ENCODE measurements around the gene GLI1. TPM values are rescaled to one million over a fixed set of nuclear protein-coding genes. Genes with fewer than 3 reads are reported as not detected.

Gene GLI1
- total and polyA plus RNA-seq, 2 of the 13 experiments (the other 11 are each of a cell fraction or from before 2014, with no cell fraction given), result 0.09 to 0.20 TPM

- TF ChIP-seq ZBTB2 (CRISPR knock-in tag; IDR thresholded peaks at IDR 0.05; ENCODE audit: low read depth) (peak; percentile 86), MLX (CRISPR knock-in tag; IDR thresholded peaks at IDR 0.05) (no peak), MYC (CRISPR knock-in tag; IDR thresholded peaks at IDR 0.05; ENCODE audit: borderline replicate concordance) (peak; percentile 82; the same call in 1 of the 2 replicates), KAT2B (IDR thresholded peaks at IDR 0.05; ENCODE audit: borderline replicate concordance, low read depth, low read length) (no peak), RORA (CRISPR knock-in tag; IDR thresholded peaks at IDR 0.05) (no peak), DRAP1 (CRISPR knock-in tag; IDR thresholded peaks at IDR 0.05) (peak; percentile 86), EED (CRISPR knock-in tag; IDR thresholded peaks at IDR 0.05) (peak; percentile 52; the same call in 1 of the 2 replicates), ZNF430 (CRISPR knock-in tag; IDR thresholded peaks at IDR 0.05) (peak; percentile 65; the same call in 1 of the 2 replicates), TBP (CRISPR knock-in tag; IDR thresholded peaks at IDR 0.05) (no peak; the same call in 1 of the 2 replicates), PTBP1 (IDR thresholded peaks at IDR 0.05; ENCODE audit: low read depth, low read length, poor library complexity, severe bottlenecking) (peak; percentile 57), ARID5B (CRISPR knock-in tag; IDR thresholded peaks at IDR 0.05) (no peak), HNRNPK (IDR thresholded peaks at IDR 0.05; ENCODE audit: low read depth, low read length, poor library complexity, severe bottlenecking) (no peak), EEA1 (CRISPR knock-in tag; IDR thresholded peaks at IDR 0.05; ENCODE audit: borderline replicate concordance) (no peak), ZNF280D (CRISPR knock-in tag; IDR thresholded peaks at IDR 0.05) (no peak), CBX1 (IDR thresholded peaks at IDR 0.05; ENCODE audit: low read depth) (no peak), ZNF800 (CRISPR knock-in tag; IDR thresholded peaks at IDR 0.05) (no peak), FOXP1 (IDR thresholded peaks at IDR 0.05) (no peak), FOXP1 (CRISPR knock-in tag; IDR thresholded peaks at IDR 0.05) (no peak)
These were observed 28.2 kb downstream of the GLI1 start, which contains the start of gene MARS1 (continued) for GRCh38 chr12:57487597-57488401.

Measured in HepG2 (cell line).